ENCODE results near the gene VGLL4.

- TF ChIP-seq POLR2A (IDR thresholded peaks at IDR 0.05; ENCODE audit: low read length) (no peak), GATA1 (IDR thresholded peaks at IDR 0.05; ENCODE audit: low read depth, low read length) (no peak)
Observed at GRCh38 chr3:11588755-11589154, 55.0 kb downstream of the VGLL4 start.

Data from erythroblast (primary cell).